ENCODE measurements around the gene PPDPF.

The PPDPF gene

DNA sequence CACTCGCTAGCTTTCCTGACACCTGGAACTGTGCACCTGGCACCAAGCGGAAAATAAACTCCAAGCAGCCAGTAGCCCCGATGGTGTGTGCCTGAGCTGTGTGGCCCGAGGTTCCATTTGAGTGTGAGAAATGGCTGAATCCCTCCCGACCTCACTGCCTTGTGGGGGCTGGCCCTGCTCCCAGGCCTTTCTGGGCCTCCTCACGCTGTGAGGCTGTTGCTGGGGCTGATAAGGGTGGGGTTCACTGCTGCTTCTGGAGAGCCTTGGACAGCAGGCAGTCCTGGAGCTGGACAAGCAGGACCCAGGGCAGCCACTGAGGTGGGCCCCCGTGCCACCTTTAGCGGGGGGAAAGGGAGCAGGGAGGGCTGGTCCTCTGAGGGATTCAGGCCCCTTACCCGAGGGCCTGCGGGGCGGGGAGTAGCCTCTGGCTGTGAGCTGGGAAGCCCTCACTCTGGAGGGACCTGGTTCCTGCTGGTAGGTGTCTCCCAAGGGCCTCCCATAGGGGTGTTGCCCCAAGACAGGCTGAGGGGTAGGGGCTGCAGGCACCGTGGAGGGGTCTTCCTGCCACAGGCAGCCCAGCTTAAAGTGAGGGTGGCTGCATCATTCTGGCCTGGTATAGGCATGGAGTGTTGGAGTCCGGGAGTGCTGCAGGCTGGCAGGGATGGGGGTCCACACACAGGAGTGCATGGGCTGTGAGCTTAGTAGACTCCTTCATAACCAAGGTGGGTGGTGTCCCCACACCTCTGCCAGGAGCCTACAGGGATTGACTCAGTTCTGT, 1.7 kb downstream of the PPDPF start:
- no peak for DNase-seq

DNA sequence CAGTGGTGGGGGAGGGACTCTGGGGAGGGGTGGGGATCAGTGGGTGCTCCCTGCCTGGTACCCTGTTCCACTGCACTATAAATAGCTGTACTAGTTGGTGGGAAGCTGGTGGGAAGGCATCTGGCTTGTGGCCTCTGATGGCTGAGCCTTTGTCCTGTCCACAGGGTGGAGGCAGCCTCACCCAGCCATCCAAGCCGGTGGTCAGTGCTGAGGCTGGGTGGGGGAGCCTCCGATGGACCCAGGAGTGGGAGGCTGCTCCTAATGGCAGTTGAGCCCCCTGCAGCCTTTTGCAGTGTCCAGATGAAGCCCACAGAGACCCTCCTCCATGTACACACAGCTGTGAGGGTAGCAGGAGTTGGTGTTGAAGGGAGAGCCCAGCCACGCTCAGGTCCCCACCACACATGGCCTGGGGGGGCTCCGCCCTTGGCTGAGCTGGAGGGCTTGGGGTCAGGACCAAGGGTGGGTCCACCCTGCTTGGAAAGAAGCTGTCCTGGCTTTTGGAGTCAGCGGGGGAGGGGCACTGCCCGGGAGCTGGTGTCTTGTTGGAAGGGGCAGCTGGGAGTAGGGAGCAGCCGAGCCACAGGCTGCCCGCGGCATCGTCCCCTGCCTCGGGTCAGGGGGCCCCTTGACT, 2.5 kb downstream of the PPDPF start:
- DNase-seq = no peak

DNA sequence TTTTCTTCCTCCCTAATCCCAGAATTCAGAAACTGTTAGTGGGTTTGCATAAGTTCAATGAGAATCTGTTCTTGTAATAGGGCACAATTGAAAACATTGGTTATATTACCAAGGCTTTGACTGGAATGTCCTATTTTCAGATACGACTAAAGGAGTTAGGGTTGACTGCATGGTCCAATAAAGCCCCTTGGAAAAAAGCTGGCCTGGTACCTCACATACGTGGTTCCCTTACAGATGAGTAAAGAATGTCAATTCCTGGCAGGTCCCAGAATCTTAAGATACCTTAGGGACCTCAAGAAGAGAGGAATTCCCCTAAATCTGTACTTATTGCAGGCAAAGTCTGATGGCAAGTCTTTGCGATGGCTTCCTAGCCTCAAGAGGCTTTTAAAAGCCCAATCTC, 4.6 kb downstream of the PPDPF start:
- DNase-seq = no peak

DNA sequence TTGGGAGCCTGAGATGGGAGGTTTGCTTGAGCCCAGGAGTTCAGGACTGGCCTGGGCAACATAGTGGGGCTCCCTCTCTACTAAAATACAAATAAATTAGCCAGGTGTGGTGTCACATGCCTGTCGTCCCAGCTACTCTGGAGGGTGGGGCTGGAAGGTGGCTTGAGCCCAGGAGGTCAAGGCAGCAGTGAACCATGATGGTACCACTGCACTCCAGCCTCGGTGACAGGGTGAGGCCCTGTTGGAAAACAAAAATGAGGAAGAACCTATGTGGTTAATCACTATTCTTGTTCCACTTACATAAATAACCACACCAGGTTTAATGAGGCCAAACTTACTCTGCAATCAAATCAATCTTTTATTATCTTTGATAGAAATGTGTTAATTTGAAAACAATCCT, 5.4 kb downstream of the PPDPF start:
- DNase-seq = no peak

DNA sequence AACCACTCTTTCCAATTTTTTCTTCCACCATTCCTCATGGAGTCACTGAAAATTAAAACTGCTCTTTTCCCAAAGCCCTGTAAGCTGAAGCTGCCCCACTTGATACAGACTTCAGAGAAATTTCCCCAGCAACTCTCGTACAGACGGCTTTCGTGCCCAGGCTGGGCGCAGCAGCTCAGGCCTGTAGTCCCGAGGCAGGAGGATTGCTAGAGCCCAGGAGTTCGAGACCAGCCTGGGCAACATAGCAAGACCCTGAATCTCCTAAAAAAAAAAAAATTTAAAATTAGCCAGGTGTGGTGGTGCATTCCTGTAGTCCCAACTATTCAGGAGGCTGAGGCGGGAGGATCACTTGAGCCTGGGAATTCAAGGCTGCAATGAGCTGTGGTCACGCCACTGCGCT, 6.6 kb downstream of the PPDPF start:
- DNase-seq = no peak

DNA sequence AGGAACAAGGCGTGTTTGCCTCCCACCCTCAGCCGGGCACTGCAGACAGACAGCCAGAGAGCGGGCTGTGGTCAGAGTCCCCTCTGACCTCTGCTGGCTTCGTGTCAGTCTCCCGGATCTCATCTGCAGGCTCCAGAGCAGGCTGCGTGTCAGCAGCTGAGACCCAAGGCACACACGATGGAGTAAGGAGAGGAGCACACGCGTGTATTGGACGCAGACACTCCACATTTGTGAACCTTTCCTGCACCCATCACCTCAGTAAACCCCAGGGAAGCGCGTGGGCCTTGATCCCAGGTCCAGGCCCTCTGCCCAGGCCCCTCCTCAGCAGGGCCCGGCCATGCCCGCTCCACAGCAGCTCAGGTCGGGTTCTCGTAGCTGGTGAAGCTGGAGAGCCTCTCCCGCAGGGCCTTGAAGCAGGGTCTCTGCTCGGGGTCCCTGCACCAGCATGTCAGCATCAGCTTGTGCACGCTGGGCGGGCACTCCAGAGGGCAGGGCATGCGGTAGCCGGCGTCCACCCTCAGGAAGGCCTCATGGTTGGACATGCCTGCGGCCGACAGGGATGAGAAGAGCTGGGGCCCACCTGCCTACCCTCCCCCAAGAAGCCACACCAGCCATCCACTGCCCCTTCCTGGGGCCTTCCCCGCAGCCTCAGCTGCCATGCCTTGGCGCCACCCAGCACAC, 8.8 kb downstream of the PPDPF start:
- DNase-seq = no peak

DNA sequence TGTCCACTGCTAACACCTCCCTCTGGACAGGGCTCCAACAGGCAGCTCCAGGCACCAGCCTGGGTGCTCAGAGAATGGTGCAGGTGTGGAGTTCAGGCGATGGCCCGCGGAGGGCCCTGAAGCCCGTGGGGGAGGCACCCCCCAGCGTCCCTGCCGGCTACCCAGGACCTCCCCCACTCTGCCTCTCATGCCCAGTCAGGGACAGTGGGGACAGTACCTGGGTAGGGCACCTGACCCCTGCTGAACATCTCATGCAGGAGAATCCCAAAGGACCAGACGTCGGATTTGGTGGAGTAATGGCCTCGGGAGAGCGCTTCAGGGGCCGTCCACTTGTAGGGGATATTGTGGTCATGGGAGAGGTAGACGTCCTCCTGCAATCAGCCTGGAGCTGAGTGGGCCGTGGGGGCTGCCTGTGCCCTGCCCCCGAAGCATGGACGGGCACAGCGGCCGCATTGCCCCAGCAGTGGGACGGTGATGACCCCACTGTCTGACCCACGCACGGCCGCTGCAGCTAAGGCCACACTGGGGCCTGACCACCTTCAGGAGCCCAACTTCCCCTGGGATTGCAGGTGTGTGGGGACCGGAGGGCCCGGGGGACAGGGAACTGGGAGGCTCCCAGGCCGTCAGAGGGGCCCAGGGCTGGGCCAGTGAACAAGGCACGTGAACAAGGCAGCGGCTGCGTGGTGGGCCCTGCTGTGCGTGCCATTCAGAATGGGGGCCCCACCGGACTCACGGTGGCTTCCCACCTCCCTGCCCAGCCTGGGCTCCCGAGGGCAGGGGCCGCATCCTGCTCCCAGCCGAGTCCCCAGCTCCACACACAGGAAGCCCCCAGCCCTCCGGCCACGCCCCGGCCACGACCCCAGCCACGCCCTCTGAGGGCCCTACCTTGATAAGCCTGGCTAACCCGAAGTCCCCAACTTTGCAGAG, 9.6 kb downstream of the PPDPF start:
- DNase-seq = no peak

DNA sequence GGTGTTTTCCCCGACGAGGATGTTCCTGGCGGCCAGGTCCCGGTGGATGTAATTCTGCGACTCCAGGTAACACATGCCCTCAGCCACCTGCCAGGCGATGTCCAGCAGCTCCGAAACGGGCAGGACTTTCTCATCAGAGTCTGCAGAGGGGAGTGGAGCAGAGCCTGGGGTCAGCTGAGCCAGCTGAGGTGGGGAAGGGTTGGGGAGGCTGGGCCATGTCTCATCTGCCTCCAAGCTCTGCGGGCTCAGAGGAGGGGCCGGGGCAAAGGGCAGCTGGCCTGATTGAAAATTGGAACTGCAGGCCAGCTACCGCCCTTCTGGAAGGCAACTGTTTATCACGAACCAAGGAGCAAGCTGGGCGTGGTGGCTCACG, 10.2 kb downstream of the PPDPF start:
- DNase-seq = no peak

DNA sequence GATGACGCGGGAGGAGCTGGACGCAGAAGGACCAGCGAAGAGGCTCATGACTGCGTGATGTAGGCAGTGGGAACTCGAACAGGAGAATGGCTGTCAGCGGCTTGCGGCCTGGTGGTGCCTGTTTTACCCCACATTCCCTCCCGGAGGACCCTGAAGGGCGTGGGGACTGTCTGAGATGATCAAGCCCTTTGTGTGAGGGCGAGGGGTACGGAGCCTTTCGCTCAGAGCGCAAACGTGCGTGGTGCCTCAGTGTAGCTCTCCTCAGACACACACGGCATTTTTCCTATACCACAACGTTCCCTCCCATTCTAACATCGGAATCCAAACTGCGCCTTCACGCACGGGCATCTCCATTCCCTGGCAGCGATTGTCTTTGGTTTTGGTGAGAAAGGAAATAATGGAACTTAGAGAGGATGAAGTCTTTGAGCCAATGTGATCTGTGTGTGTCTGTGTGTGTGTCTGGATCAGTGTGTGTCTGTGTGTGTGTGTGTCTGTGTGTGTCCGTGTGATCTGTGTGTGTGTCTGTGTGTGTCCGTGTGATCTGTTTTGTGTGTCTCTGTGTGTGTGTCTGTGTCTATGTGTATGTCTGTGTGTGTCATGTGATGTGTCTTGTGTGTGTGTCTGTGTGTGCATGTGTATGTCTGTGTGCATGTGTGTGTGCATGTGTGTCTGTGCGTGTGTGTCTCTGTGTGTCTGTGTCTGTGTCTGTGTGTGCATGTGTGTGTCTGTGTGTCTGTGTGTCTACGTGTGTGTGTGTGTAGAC, 11.3 kb downstream of the PPDPF start:
- no peak for DNase-seq

DNA sequence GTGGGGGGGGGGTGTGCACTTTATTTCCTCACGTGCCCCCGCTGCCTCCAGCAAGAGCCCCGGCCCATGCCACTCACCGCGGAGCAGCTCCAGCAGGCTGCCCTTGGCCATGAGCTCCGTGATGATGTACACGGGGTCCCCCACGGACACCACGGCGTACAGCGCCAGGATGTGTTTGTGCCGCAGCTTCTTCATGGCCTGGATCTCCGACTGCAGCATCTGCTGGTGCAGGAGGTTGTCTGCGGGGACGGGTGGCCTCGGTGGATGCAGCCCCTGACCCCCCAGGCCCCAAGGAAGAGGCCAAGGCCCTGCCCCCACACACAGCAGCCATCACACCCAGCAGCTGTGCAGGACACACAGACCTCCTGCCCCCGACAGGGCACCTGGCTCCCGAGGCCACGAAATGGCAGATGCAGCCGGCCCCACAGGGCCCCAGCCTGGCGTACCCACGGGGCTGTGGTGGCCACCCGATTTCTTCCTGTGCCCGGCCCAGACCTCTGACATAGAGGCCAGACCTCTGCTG, 11.9 kb downstream of the PPDPF start:
- DNase-seq = no peak

DNA sequence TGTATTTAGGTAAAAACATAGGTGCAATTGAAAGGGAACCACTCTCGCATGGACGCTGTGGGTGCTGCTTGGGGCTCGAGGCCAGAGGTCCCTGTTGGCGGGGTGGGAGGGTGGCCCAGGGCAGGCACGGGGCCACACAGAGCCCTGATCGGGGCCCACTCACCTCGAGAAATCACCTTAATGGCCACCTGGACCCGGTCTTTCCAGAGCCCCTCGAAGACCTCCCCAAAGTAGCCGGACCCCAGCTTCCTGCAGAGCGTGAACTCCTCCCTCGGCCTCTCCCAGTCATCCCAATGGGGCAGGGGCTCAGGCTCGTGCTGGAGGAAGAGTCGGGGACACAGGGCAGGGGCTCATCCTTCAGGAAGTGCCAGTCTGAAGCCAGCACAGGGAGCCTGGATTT, 12.8 kb downstream of the PPDPF start:
- DNase-seq = no peak

DNA sequence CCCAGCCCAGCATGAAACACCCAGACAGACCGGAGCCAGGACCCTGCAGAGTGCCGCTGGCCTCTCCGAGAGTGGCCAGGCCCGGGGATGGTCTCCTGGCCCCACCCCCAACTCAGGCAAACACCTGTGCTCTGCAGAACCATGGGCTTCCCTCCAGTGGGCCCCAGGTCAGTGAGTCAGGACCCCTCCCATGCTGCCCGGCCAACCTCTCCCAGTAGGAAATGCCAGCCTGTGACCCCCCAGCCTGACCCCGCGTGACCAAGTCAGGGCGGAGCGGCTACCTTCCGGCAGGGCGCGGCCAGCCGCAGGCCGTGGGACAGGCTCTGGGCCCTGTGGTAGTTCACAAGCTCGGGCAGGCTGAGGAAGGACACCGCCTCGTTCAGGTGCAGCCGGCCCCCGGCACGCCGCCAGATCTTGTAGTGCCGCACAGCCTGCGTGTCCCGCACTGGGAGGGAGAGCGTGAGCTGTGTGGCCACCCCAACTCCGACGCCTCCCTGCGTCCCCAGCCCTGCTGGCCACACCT, 13.4 kb downstream of the PPDPF start:
- DNase-seq = no peak

DNA sequence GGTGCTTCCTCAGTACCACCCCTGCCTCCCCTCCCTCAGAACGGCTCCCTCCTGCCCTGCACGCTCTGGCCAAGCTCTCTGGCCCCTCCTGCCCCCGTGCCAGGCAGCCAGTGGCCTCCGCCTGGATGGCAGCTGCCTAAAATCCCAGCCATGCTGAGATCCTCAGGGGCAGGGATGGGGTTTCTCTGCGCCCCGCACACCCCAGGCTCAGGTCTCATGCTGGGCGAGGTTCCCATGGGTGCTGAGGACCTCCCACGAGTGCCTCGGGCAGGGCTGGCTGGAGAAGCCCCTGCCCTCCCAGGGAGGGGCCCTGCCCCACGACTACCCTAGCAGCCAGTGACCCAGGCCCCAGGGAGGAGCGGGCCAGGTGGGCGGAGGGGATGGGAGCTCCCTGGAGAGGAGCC, 13.9 kb downstream of the PPDPF start:
- no peak for DNase-seq

DNA sequence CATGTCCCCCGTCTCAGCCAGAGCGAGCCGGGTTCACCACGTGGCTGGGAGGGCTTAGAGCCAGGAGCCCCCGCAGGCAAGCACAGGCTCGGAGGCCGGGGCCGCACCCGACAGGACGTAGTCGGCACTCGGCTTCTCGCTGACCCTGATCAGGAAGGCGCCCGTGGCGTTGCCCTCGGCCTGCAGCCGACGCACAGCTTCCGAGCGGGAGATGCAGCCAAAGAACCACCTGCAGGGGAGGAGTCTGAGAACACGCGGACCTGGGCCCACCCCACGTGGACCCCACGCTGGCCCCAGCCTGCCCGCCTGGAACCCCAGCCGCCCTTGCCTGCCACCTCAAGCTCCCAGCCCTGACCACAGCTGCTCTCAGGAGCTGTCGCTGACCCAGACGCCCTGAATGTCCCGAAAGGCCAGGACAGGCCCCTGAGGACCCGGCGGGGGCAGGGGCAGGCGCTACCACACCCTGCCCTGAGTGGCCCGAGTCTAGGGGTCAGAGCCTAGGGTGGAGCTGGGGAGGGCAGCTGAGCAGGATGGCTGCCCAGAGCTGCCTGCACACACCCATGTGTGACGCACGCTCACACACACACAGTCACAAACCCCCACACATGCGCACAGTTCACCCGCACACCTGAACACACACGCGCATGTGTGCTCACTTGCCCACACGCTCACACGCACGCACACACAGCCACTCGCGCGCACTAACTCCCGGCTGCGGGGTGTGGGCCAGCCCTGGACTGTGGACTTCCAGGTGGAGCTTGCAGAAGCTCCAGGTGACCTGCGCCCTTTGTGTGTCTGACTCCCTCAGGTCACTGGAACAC, 14.5 kb downstream of the PPDPF start:
- DNase-seq = no peak

DNA sequence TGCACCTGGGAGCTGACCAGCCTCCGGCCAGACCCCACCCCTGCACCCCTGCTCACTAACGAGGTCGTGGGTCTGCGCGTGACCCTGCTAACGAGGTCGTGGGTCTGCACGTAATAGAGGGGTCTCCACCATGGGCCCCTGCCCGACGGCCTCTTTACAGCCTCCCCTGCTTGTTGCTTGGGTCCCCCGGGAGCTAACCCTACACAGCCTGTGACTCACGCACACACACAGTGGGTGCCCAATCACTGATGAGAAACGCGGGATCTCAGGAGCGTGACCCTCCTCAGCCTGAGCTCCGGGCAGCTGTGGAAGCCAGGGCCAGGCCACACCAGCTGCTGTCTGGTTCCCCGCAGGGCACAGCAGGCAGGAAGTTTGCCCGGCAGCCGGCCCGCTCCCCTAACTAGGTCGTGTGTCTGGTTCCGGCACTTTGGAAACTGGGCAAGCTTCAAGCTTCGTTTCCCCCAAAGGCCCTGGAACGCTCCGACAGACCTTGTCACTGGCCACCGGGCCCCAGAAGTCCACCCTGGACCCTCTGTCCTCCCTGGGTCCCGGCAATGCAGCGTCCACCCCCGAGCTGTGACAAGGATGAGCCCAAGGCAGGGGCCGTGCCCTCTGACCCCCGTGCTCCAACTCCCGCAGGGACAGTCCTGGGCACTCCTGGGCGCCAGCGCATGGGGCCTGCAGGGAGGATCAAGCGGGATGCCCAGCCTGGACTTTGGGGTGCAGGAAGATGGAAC, 15.8 kb downstream of the PPDPF start:
- DNase-seq = no peak

DNA sequence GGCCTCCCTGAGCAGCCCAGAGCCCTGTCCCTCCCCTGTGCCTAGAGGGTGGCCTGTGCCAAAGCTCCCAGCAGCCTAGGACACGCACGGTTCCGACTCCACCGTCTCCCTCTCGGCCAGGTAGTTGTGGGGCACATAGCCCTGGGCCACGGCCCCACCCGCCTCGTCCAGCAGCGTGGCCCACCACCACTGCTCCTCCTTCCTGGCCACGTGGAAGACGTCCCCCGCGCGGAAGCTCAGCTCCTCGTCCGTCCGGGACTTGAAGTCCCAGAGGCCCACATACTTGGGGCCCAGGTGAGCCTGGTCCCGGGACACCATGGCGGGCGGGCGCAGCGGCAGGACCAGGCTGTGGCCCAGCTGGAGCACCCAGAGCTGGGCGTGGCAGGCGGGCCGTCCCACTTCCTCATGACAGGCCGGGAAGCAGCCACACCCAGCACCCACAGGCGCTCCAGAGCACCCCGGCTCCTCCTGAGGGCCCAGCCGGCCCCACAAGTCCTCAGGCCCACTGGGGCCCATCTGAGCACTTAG, 16.5 kb downstream of the PPDPF start, which contains the start of gene PTK6:
PTK6 (minus strand) TSS at position 380 of the 528 bp plus-strand sequence; CDS start at position 318, 62 bp downstream.
- peak; percentile 75 to 81 for DNase-seq

DNA sequence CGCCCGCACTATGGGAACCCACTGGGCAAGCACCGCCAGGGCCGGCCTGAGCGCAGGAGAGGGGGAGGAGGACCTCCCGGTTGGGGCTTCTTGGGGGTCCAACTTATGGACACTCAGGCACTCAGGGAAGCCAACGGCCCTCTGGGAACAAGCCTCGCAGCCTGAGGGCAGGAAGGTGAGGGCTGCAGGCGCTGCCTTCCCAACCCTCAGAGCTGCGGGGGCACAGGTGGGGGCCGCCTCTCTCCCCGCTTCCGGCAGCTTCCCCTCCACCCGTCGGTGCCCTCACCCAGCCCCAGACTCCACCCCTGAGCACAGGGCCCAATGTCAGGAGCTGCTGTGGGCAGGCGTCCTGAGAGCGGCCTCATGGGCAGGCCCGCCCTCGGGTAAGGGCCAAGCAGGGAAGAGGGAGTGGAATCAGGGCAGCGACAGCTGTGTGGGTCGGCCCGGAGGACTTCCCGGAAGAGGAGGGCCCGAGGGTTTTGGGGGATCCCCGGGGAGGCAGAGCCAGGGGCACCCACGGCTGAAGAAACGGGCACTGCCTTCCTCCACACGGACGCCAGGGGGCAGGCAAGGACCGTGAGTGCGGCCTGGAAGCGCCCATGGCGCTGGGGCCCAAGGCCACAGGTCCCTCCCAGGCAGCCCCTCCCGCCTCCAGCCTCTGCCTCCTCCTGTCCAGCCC, 17.1 kb downstream of the PPDPF start:
- peak; percentile 99 for DNase-seq

DNA sequence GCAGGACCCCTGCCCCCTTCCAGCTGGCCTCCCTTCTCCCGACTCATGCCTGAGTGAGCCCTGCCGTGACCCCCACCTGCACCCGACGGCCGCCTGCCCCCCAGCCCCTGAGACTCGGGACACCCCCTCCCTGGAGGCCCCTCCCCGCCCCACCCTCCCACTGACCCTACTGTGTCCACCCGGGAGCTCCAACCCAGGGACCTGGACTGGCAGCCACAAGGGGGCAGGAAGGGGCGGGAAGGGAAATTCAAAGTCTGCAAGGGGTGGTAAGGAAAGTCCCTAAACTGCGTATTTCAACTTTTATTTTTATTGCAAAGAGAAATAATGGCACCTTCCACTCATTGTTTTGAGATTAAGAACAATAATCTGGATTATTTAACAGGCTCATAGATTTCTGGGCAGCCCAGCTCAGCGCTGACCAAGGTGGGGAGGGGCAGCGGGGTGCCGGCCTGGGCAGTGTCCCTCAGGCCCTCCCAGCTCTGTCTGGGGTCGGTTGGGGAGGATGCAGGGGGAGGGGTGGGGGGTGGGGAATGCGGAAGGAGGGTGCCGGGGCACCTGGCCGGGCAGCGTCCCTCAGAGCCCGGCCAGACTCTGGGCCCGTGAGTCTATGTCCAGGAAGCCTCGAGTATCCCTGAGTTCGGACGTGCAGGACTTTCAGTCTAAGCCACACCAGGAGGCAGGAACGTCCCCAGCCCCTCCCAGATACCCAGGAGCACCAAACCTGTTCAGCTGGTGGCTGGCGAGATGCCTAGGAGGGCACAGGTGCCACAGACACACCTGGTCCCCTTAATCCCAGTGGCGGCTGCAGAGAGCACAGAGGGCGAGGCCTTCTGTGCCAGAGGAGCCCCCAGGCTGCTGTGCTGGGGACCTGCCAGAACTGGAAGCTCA, 17.9 kb downstream of the PPDPF start:
- DNase-seq = peak; percentile 51 to 56

All from inflammatory macrophage treated with lipopolysaccharide for 1 hour (primary cell).